Hematopoietic multipotent progenitor cell treated with erythropoietin and hydrocortisone succinate and interleukin-3 and kit ligand, for 15 days (in vitro differentiated cells): ENCODE results near the gene LCE3C.
"Not testable (repeated sequence)": the region's sequence is repeated elsewhere in the genome, so short reads cannot be mapped to it uniquely, and the experiment has no call there.

Experiments
- DNase-seq: peaks from one replicate; pipeline ENCODE4 v3.0.0-alpha.2; 2015; ENCODE audit warnings: low spot score

Gene LCE3C, protein sequence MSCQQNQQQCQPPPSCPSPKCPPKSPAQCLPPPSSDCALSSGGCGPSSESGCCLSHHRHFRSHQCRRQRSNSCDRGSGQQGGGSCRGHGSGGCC

GRCh38 chr1:152599934-152600333 lies at the start of gene LCE3C:
Gene LCE3C, plus strand, starts transcription at chr1:152600234. Its CDS starts 498 bp downstream, at chr1:152600732.
- DNase-seq = no peak

DNA sequence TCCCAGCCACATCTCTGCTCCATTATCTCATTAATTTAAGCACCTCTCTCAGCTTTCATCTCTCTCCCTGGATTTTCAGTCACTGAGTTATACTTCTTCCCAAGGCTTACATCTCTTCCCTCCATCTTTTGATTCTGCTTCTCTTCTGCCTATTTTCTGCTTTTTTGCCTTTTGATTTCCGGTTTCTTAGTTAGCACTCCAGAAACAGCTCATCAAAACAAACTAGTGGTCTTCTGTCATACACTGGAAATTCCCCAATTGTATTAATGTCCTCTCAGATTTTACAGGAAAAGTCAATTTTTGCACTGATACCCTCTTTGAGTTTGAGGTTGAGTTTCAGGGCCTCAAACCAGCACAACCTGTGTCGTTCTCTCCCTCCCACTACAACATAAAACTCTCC lies 34.9 kb upstream of the LCE3C start:
- DNase-seq = no peak

DNA sequence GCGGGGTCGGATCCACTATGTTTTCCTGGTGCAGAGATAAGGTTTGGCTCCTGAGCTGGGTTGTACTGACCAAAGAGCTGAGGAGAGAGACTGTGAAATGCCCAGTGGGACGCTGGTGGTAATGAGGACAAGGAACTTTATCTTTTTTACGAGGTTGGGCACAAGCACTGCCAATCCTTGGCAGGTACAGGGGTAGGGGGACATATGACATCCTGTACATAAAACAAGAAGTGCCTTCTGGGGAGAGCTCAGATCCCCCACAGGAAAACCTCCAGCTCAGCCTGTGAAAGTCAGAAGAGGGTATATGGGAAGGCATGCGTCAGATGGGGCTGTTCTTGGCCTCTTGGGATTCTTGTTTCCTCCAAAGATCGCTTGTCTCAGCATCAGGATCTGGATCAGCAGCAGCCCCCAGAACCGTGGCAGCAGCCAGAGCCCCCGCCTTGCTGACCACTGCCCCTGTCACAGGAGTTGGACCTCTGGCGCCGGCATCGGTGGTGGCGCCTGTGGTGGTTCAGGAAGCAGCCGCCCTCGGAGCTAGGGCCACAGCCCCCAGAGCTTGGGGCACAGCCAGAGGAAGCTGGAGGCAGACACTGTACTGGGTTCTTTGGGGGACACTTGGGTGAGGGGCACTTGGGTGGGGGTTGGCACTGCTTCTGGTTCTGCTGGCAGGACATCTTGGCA lies 34.4 kb upstream of the LCE3C start:
- DNase-seq = no peak

- DNase-seq = no peak
Observed at GRCh38 chr1:152566681-152567080, 33.4 kb upstream of the LCE3C start, which contains the start of gene LCE3E. Gene LCE3E, minus strand, starts transcription at chr1:152566780. Its CDS starts 572 bp downstream, at chr1:152566208.

DNA sequence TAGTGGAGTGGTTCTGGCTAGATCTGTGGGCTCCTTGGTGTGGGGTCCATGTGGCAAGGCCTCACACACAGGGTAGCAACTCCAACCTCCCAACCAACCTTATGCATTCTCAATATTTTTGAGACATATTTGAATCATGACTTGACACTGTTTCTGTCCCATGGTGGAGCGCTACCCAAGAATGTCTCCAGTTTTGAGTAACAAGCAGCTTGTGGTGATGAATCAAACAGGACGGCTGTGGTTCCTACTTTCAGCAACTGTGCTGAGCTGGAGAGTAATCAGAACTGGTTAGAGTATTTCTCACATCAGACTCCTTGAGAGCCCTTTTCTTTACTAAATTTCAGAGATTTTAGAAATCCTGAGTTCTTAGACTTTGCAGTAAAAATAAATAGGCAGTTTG lies 22.9 kb upstream of the LCE3C start:
- DNase-seq = no peak

GRCh38 chr1:152579526-152579925 lies 20.5 kb upstream of the LCE3C start:
- not testable (repeated sequence) for DNase-seq

DNA sequence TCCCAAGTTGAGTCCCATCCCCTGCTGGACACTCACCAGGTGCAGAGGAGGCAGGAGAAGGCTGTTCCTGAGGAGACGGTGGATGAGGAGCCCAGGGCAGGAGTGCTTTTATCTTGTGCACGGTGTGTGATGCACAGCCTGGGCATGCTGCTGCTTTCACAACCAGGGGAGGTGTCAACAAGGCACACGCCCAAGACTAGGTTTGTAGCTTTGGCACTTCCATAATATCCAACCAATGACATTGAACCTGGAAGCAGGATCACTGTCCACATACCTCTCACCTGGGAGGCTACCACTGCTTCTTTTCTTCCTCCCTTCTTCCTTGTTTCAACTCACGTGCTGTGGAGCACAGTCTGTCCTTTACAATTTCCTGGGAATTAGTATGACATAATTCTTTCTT lies 19.6 kb upstream of the LCE3C start, which contains the start of gene LCE3D:
Gene LCE3D (minus strand): TSS at position 84 of the 400 bp plus-strand sequence. CDS start 580 bp downstream, outside the sequence.
- DNase-seq = no peak

GRCh38 chr1:152582647-152583046 lies 17.4 kb upstream of the LCE3C start:
- no peak for DNase-seq

- no peak for DNase-seq
Observed at GRCh38 chr1:152585586-152585985, 14.4 kb upstream of the LCE3C start.

GRCh38 chr1:152596986-152597385 lies 3.0 kb upstream of the LCE3C start:
- no peak for DNase-seq

GRCh38 chr1:152613511-152613910 lies 13.5 kb downstream of the LCE3C start, which contains the start of gene LCE3B:
Gene LCE3B, plus strand, starts transcription at chr1:152613811. Its CDS starts 0 bp downstream, at chr1:152613811.
- no peak for DNase-seq

- no peak for DNase-seq
Observed at GRCh38 chr1:152621993-152622392, 22.0 kb downstream of the LCE3C start.

DNA sequence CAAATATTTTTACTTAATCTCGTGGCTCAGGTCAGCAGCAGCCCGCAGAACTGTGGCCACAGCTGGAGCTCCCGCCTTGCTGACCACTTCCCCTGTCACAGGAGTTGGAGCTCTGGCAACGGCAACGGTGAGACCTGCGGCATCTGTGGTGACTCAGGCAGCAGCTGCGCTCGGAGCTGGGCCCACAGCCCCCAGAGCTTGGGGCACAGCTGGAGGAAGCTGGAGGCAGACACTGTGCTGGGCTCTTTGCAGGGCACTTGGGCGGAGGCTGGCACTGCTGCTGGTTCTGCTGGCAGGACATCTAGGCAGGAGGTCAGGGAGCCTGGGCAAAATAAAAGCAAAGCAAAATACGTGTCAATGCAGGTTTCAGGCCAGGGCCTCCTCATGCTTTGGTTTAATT lies 22.8 kb downstream of the LCE3C start, which contains the start of gene LCE3A:
Gene LCE3A (minus strand): TSS at position 301 of the 400 bp plus-strand sequence. CDS start 0 bp downstream, at position 301.
- no peak for DNase-seq

DNA sequence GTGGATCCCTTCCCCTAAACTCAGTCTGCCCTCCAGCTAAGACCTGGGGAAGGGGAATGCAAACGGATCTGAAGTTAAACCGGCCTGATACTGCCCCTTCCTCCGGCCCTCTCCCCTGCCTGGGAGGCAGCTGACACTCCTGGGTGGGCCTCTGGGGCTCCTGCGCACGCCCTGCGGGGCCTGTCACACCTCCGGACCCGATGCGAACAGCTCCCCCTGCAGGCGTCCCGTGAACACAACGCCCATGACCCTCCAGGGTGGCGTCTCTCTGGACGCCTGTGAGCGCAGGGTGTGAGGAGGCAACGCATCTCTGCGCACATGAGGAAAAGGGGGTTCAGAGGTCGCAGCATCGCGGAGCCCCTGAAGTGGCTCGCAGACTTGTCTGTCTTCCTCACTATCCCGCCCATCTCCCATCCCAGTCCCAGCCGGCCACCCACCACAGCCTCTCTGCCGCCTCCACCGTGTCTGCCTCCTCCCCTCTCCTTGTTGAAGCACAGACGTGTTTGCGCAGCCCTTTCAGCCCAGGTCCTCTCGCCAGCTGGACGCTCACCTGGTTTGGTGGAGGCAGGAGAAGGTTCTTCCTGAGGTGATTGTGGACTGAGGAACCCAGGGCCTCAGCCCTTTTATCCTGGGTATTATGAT lies 23.3 kb downstream of the LCE3C start:
- no peak for DNase-seq

DNA sequence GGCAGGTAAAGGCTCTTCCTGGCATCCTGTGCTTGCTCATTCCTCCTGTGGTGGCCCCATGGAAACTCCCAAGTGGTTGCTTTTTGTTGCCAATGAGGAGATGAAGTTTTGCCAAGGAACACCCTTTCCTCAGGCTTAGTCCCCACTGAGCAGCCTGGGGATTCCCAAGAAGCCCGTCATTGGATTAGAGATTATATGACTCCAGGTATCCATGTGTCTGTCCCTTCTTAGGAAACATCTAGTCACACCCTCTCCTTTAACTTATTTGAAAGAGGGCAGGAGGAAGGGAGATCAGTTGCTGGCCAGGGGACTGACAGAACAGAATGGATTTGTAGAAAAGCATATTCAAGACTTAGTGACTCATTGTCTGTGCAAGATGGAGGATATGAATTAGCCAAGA lies 26.7 kb downstream of the LCE3C start:
- no peak for DNase-seq

- DNase-seq = no peak
Observed at GRCh38 chr1:152630596-152630995, 30.6 kb downstream of the LCE3C start.

GRCh38 chr1:152640351-152640750 lies 40.3 kb downstream of the LCE3C start:
- DNase-seq = no peak

DNA sequence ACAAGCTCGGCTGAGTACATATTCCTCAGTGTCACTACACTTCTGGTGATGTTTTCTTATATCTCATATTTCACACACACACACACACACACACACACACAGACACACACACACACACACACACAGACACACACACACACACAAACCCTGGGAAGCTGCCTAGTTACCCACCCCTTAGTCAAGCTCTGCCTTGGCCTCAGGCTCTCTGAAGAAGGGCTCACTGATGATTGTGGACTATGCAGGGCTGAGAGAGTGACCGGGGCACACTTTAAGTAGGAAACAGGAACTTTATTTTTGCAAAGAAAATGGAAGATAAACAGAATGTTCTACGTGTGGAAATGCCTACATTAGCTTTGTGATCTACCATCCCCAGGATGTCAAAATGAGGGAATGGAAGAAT lies 43.9 kb downstream of the LCE3C start:
- no peak for DNase-seq

DNA sequence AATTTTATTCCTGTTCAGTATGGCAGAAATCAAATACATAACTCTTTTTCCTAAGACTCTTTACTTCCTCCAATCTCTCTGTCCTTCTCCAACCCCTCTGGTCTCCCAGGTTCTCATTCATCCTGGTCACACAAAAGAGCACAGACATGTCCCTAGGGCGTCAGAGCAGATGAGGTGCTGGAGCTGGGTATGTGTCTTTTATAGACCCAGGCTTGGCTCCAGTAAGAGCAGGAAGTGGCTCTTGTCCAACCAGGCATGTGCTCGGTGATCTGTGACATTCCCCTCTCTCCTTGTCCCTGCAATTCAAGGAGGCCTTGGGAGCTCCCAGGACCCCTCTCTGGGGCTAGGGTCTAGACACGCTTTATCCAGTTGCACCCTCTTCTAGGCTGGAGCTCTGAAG lies 45.1 kb downstream of the LCE3C start:
- DNase-seq = no peak

- DNase-seq = no peak
Observed at GRCh38 chr1:152646656-152647055, 46.6 kb downstream of the LCE3C start.
